Karpas-422 (cell line): Measurements from ENCODE around the gene ZNF619. TPM values are rescaled to one million over a fixed set of nuclear protein-coding genes. Genes with fewer than 3 reads are reported as not detected.

ENCODE experiments used
- DNase-seq: peaks from one replicate; pipeline ENCODE4 v3.0.0-alpha.2; 2015
- H2AFZ ChIP-seq: fragments of 200-600 bp; sonication (generic); 2 replicates; pipeline ENCODE4 v1.6.1; 2014; ENCODE audit warnings: antibody characterized with exemption, low read length, mixed read lengths
- H3K27ac ChIP-seq: fragments of 200-600 bp; sonication (generic); 2 replicates; pipeline ENCODE4 v1.5.1; 2014; ENCODE audit warnings: mild to moderate bottlenecking, low read length, moderate library complexity
- H3K27me3 ChIP-seq: fragments of 200-600 bp; sonication (generic); 2 replicates; pipeline ENCODE4 v1.6.1; 2014; ENCODE audit warnings: low read length, mixed read lengths
- H3K36me3 ChIP-seq: fragments of 200-600 bp; sonication (generic); 2 replicates; pipeline ENCODE4 v1.6.1; 2014; ENCODE audit warnings: low read length, mixed read lengths; ENCODE audit not compliant: insufficient read depth
- H3K4me1 ChIP-seq: fragments of 200-600 bp; sonication (generic); 2 replicates; pipeline ENCODE4 v1.6.1; 2014; ENCODE audit warnings: mild to moderate bottlenecking, low read length, mixed read lengths
- H3K4me2 ChIP-seq: fragments of 200-600 bp; sonication (generic); 2 replicates; pipeline ENCODE4 v1.6.1; 2014; ENCODE audit warnings: low read length, low read depth, mild to moderate bottlenecking; ENCODE audit not compliant: poor library complexity, severe bottlenecking
- H3K4me3 ChIP-seq: fragments of 200-600 bp; sonication (generic); 2 replicates; pipeline ENCODE4 v1.5.1; 2014; ENCODE audit warnings: mild to moderate bottlenecking, antibody characterized with exemption, low read length, mixed read lengths
- H3K79me2 ChIP-seq: fragments of 200-600 bp; sonication (generic); 2 replicates; pipeline ENCODE4 v1.6.1; 2014; ENCODE audit warnings: mild to moderate bottlenecking, low read length, mixed read lengths
- H3K9ac ChIP-seq: fragments of 200-600 bp; sonication (generic); 2 replicates; pipeline ENCODE4 v1.6.0; 2014; ENCODE audit warnings: low read length
- H3K9me2 ChIP-seq: fragments of 200-600 bp; sonication (generic), shearing (Covaris generic); replicated peaks from 2 replicates; pipeline ENCODE4 v1.6.0; 2014; ENCODE audit warnings: mild to moderate bottlenecking, low read length, moderate library complexity; ENCODE audit not compliant: insufficient read depth
- H3K9me3 ChIP-seq: fragments of 300-700, 200-600 bp; sonication (generic); 2 replicates; pipeline ENCODE4 v1.6.1; 2014; ENCODE audit warnings: low read length, mixed read lengths
- H4K20me1 ChIP-seq: fragments of 200-600 bp; sonication (generic); 2 replicates; pipeline ENCODE4 v1.6.1; 2014; ENCODE audit warnings: mild to moderate bottlenecking, antibody characterized with exemption, low read length, low read depth; ENCODE audit not compliant: insufficient read depth
- total RNA-seq: library from RNA; depleted of rRNA; stranded (reverse); fragments of >200 nt; shearing (Covaris generic); gene quantifications from 2 replicates; pipeline ENCODE4 v1.2.3, GENCODE V29; 2014; ENCODE audit warnings: low replicate concordance

ZNF619 gene
- total RNA-seq, 1 experiment from 2014 or later: 13.3 TPM

DNA sequence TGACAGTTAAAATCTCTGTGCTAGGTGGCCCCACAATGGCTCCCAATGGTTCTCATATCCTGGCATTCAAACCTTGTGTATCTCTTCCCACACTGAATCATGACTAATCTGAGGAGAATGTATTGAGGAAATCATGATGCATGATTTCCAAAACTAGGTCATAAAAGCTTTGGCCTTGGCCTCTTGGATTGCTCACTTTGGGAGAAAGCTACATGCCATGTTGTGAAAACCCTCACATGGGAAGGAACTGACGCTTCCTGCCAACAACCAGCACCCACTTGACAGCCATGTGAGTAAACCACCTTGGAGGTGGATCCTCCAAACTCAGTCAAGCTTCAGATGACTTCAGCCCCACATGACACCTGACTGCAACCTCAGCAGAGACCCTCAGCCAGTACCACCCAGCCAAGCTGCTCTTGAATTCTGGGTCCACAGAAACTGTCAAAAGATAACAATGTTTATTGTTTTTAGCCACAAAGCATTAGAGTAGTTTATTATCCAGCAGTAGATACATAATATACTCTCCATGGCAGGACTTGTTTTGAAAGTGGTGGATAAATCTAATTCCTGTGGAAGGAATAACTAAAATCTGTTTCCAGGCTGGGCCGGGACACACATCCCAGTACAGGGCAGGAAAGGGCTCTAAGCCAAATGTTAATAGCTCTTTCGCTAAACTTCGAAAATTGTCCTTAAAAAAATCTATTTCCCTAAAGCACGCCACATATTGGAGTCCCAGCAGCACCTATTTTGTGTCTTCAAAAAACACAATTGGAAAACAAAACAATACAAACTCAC, 27.9 kb downstream of the ZNF619 start:
- no peaks in the 10 kb centered on the region for H3K79me2 ChIP-seq
- H3K4me2 ChIP-seq: peak overlapping the region; percentile 98
- no peaks in the 10 kb centered on the region for H3K9me2 ChIP-seq
- no peaks in the 10 kb centered on the region for H3K27me3 ChIP-seq
- H3K4me1 ChIP-seq: peaks cover 17% of the 10 kb centered on the region
- no peak for DNase-seq
- H3K9me3 ChIP-seq: no peaks in the 10 kb centered on the region
- H3K27ac ChIP-seq: no peak overlapping the region
- H3K36me3 ChIP-seq: no peaks in the 10 kb centered on the region
- no peaks in the 10 kb centered on the region for H4K20me1 ChIP-seq
- no peak overlapping the region for H3K4me3 ChIP-seq
- H2AFZ ChIP-seq: no peak overlapping the region
- no peak overlapping the region for H3K9ac ChIP-seq

DNA sequence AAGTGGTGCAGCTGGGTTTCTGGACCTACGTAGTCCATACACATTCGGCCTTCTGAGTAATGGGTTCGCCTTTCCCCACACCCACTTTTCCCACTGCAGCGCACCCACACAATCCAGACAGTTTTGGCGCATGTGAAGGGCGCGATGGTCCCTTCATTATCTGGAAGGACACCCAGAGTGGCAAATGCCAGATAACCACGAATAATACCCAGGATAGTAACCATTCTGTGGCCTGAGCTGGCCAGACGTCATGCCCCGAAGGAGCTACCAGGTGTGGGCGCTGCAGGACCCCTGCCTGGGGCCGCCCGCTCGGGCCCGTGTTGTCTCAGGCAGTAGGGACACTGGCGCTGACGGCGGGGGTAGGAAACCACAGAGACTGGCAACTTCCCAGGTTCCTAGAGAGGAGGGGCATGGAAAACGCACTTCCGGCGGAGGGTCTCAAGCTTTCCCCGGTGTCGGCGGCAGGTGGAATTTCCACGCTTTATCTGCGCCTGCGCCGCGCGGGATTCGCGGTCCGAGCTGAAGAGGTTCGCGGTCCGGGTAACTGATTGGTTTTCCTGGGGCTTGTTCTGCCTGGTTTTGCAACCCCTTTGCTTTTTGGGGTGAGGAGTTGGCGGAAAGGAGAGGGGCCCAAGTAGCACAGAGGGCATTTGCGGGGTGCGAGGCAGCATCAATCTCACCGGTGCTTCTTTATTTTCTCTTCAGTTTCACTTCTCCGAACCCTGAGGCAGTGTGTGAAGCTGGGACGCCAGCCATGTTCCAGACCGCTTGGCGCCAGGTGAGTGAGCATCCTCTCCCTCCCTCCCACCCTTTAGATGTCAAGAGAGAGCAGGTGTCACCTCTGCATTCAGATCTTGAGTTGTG, 28.9 kb downstream of the ZNF619 start, which contains the start of gene ZNF620:
ZNF620 (plus strand) TSS at position 441 of the 864 bp plus-strand sequence; CDS start at position 755, 314 bp downstream.
- H3K9me3 ChIP-seq: no peaks in the 10 kb centered on the region
- H3K4me3 ChIP-seq: peak within 1 kb of the TSS; percentile 96
- no peaks in the 10 kb centered on the region for H4K20me1 ChIP-seq
- H2AFZ ChIP-seq: peak within 1 kb of the TSS; percentile 100
- H3K79me2 ChIP-seq: no peaks in the 10 kb centered on the region
- no peaks in the 10 kb centered on the region for H3K36me3 ChIP-seq
- H3K9me2 ChIP-seq: no peaks in the 10 kb centered on the region
- H3K27ac ChIP-seq: no peak within 1 kb of the TSS
- H3K27me3 ChIP-seq: no peaks in the 10 kb centered on the region
- DNase-seq: peak; percentile 76
- peaks cover 17% of the 10 kb centered on the region for H3K4me1 ChIP-seq
- H3K9ac ChIP-seq: peak within 1 kb of the TSS; percentile 80
- H3K4me2 ChIP-seq: peak within 1 kb of the TSS; percentile 98

DNA sequence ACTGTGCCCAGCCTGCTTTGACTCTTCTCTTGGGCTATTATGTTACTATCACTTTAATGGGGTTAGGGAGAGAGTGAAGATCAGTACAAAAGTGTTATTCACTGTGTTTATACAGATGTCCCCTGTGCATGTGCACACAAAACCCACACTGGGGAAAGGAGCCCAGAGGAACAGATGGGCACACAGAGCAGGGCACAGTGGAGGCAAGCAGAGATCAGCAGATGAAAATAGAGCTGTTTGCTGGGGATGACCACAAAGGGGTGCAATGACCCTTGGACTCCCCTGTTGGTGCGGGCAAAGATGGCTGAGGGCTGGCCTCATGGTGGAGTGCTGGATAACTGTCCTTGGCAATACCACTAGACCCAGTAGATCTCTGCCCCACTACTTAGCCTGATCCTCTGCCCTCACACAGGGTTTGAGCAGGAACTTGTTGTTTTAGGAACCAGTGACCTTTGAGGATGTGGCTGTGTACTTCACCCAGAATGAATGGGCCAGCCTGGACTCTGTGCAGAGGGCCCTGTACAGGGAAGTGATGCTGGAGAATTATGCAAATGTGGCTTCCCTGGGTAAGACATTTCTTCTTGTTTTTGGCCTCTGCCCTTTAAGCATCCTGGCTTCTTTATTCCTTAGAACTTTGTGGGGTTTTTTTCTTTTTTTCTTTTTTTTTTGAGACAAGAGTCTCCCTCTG, 34.3 kb downstream of the ZNF619 start:
- no peaks in the 10 kb centered on the region for H4K20me1 ChIP-seq
- H3K79me2 ChIP-seq: no peaks in the 10 kb centered on the region
- H3K27me3 ChIP-seq: no peaks in the 10 kb centered on the region
- H2AFZ ChIP-seq: no peak overlapping the region
- no peaks in the 10 kb centered on the region for H3K9me3 ChIP-seq
- H3K4me1 ChIP-seq: peaks cover 8% of the 10 kb centered on the region
- H3K27ac ChIP-seq: no peak overlapping the region
- no peaks in the 10 kb centered on the region for H3K9me2 ChIP-seq
- H3K4me2 ChIP-seq: no peak overlapping the region
- H3K9ac ChIP-seq: no peak overlapping the region
- no peak overlapping the region for H3K4me3 ChIP-seq
- no peaks in the 10 kb centered on the region; the same call in 1 of the 2 replicates for H3K36me3 ChIP-seq
- no peak for DNase-seq

DNA sequence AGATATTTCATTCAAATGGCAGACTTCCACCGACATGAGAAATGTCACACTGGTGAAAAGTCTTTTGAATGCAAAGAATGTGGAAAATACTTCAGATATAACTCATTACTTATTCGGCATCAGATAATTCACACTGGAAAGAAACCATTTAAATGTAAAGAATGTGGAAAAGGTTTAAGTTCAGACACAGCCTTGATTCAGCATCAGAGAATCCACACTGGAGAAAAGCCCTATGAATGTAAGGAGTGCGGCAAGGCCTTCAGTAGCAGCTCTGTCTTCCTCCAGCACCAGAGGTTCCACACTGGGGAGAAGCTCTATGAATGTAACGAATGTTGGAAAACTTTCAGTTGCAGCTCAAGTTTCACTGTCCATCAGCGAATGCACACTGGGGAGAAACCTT, 39.3 kb downstream of the ZNF619 start:
- Histone ChIP-seq H3K9ac (no peak overlapping the region), H3K4me1 (no peaks in the 10 kb centered on the region), H4K20me1 (no peaks in the 10 kb centered on the region), H3K27me3 (no peaks in the 10 kb centered on the region), H3K36me3 (no peaks in the 10 kb centered on the region; the same call in 1 of the 2 replicates), H2AFZ (no peak overlapping the region), H3K79me2 (no peaks in the 10 kb centered on the region), H3K9me3 (no peaks in the 10 kb centered on the region), H3K9me2 (no peaks in the 10 kb centered on the region), H3K4me2 (no peak overlapping the region), H3K4me3 (no peak overlapping the region), H3K27ac (no peak overlapping the region)
- no peak for DNase-seq

DNA sequence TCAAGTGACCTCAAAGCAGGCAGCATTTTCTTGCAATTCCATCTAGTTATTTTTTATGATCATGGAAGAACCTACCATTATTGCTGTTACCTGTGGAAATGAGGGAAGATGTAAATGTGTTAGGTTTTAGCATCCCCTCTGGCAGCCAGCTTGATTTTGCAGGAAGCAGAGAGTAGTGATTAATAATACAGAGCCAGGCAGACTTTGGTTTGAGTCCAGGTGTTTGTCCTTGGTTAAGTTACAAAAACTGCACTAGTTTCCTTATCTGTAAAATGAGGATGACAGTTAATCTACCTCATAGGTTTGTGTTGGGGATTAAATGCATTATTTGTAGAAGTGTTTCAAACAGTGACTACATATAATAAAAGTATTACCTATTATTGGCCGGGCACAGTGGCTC, 41.1 kb downstream of the ZNF619 start:
- Histone ChIP-seq H3K36me3 (no peaks in the 10 kb centered on the region; the same call in 1 of the 2 replicates), H3K27ac (no peak overlapping the region), H2AFZ (no peak overlapping the region), H3K79me2 (no peaks in the 10 kb centered on the region), H3K4me3 (no peak overlapping the region), H3K27me3 (no peaks in the 10 kb centered on the region), H3K4me2 (no peak overlapping the region), H3K9ac (no peak overlapping the region), H3K9me2 (no peaks in the 10 kb centered on the region), H3K4me1 (no peaks in the 10 kb centered on the region), H3K9me3 (no peaks in the 10 kb centered on the region), H4K20me1 (no peaks in the 10 kb centered on the region)
- DNase-seq: no peak

DNA sequence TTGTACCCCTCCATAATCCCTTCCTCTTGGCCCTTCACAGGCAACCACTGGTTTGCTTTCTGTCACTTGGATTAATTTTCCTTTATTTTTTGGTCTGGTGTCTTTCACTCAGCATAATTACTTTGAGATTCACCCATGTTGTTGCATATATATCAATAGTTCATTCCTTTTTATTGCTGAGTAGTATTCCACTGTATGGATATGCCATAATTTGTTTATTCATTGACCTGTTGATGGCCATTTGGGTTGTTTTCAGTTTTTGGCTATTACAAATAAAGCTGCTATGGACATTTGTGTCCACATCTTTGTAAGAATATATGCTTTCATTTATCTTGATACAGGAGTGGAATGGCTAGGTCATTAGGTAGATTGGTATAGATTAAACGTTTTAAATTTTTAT, 41.9 kb downstream of the ZNF619 start:
- Histone ChIP-seq H3K4me2 (no peak overlapping the region), H3K27me3 (no peaks in the 10 kb centered on the region), H3K79me2 (no peaks in the 10 kb centered on the region), H3K9ac (no peak overlapping the region), H4K20me1 (no peaks in the 10 kb centered on the region), H3K4me3 (no peak overlapping the region), H2AFZ (no peak overlapping the region), H3K9me3 (no peaks in the 10 kb centered on the region), H3K36me3 (no peaks in the 10 kb centered on the region; the same call in 1 of the 2 replicates), H3K27ac (no peak overlapping the region), H3K4me1 (peaks cover 1% of the 10 kb centered on the region), H3K9me2 (no peaks in the 10 kb centered on the region)
- no peak for DNase-seq

DNA sequence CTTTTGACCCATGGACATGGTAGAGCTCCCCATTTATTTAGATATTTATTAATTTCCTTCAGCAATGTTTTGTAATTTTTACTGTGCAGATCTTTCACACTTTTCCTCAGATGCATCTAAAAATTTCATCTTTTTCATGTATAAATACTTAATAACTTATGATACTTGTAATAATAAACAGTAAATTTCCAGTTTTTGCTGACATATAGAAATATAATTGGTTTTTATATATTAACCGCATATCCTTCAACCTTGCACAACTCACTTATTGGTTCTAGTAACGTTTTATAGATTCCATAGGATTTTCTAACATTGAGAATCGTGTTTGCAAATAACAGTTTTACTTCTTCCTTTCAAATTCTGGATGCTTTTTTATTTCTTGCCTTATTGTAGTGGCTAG, 44.3 kb downstream of the ZNF619 start:
- H3K27ac ChIP-seq: no peak overlapping the region
- no peak for DNase-seq
- H3K4me2 ChIP-seq: no peak overlapping the region
- no peaks in the 10 kb centered on the region for H3K27me3 ChIP-seq
- no peak overlapping the region for H2AFZ ChIP-seq
- H3K9me3 ChIP-seq: no peaks in the 10 kb centered on the region
- H3K9ac ChIP-seq: no peak overlapping the region
- peaks cover 14% of the 10 kb centered on the region for H3K79me2 ChIP-seq
- peaks cover 18% of the 10 kb centered on the region for H3K4me1 ChIP-seq
- no peak overlapping the region for H3K4me3 ChIP-seq
- no peaks in the 10 kb centered on the region; the same call in 1 of the 2 replicates for H3K36me3 ChIP-seq
- H4K20me1 ChIP-seq: no peaks in the 10 kb centered on the region
- H3K9me2 ChIP-seq: no peaks in the 10 kb centered on the region
